22Rv1 (cell line): ENCODE results near the gene HBA1.

Experiments used
- ZFX ChIP-seq: fragments of 450-650 bp; IDR thresholded peaks from 2 replicates; pipeline ENCODE4 v1.6.1; 2017; ENCODE audit warnings: antibody characterized with exemption, borderline replicate concordance
- TF ChIP-seq, protein P1 (sequence below): fragments of 450-650 bp; IDR thresholded peaks from 2 replicates; pipeline ENCODE4 v1.5.1; 2017; ENCODE audit warnings: mild to moderate bottlenecking

GRCh38 chr16:165539-166374, 10.7 kb upstream of the HBA1 start, which contains the start of gene HBM:
- TF ChIP-seq, protein P1, sequence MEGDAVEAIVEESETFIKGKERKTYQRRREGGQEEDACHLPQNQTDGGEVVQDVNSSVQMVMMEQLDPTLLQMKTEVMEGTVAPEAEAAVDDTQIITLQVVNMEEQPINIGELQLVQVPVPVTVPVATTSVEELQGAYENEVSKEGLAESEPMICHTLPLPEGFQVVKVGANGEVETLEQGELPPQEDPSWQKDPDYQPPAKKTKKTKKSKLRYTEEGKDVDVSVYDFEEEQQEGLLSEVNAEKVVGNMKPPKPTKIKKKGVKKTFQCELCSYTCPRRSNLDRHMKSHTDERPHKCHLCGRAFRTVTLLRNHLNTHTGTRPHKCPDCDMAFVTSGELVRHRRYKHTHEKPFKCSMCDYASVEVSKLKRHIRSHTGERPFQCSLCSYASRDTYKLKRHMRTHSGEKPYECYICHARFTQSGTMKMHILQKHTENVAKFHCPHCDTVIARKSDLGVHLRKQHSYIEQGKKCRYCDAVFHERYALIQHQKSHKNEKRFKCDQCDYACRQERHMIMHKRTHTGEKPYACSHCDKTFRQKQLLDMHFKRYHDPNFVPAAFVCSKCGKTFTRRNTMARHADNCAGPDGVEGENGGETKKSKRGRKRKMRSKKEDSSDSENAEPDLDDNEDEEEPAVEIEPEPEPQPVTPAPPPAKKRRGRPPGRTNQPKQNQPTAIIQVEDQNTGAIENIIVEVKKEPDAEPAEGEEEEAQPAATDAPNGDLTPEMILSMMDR = no peak
- no peak for TF ChIP-seq ZFX
